RWPE1 (cell line): ENCODE results near the gene SPTBN1.

Experiments used
- CTCF ChIA-PET: fragments of 350-600 bp; sonication (Branson Sonifier 250); formaldehyde crosslinking; extraction: SDS; loops from one replicate; lab custom pipeline; 2021; lab: Yijun Ruan, JAX
- POLR2A ChIA-PET: fragments of 400-600 bp; formaldehyde crosslinking; extraction: SDS; loops from one replicate; lab custom pipeline; 2020; ENCODE audit warnings: antibody characterized with exemption; ENCODE audit not compliant: low non-redundant PET; lab: Yijun Ruan, JAX
- DNase-seq: peaks from one replicate; pipeline ENCODE4 v3.0.0; 2012; ENCODE audit warnings: low spot score
- H3K27ac ChIP-seq: fragments of 450-650 bp; 2 replicates; pipeline ENCODE4 v1.5.1; 2017
- CTCF ChIP-seq: fragments of 450-650 bp; conservative IDR thresholded peaks from 2 replicates; pipeline ENCODE4 v1.5.1; 2017; ENCODE audit warnings: low read depth, mild to moderate bottlenecking

The SPTBN1 gene

GRCh38 chr2:54586062-54586461, 129.9 kb downstream of the SPTBN1 start:
- DNase-seq = no peak
- ChIA-PET CTCF (interaction anchor here (1.0 to 1.1 kb wide), 2 partner anchors 14 to 28 kb away, joined by 3 read pairs; no protein-coding TSS in a partner anchor), POLR2A (no interaction called here)
- TF ChIP-seq CTCF = no peak
- H3K27ac ChIP-seq = no peak overlapping the region

GRCh38 chr2:54586494-54586893, 130.4 kb downstream of the SPTBN1 start:
- POLR2A ChIA-PET = no interaction called here
- CTCF ChIA-PET = interaction anchor here (0.6 to 1.1 kb wide), 4 partner anchors 10 to 64 kb away, joined by 3 read pairs; no protein-coding TSS in a partner anchor
- DNase-seq = no peak
- TF ChIP-seq CTCF = no peak
- H3K27ac ChIP-seq = no peak overlapping the region

- no peak for TF ChIP-seq CTCF
- H3K27ac ChIP-seq = no peak overlapping the region
- no peak for DNase-seq
- ChIA-PET POLR2A (no interaction called here), CTCF (interaction anchor here (0.6 to 1.1 kb wide), 2 partner anchors 11 to 29 kb away, joined by 3 read pairs; no protein-coding TSS in a partner anchor)
Measured at GRCh38 chr2:54587171-54588016, 131.3 kb downstream of the SPTBN1 start.

- CTCF ChIA-PET = no interaction called here
- no peak for TF ChIP-seq CTCF
- no peak for DNase-seq
- POLR2A ChIA-PET = no interaction called here
- no peak overlapping the region for H3K27ac ChIP-seq
Measured at GRCh38 chr2:54588244-54588899, 132.2 kb downstream of the SPTBN1 start.

- no peak for TF ChIP-seq CTCF
- CTCF ChIA-PET = interaction anchor here (0.6 kb wide), 1 partner anchor 77 kb away, joined by 3 read pairs; no protein-coding TSS in a partner anchor
- peak overlapping the region; percentile 61 for H3K27ac ChIP-seq
- POLR2A ChIA-PET = no interaction called here
- no peak for DNase-seq
Measured at GRCh38 chr2:54589038-54589339, 132.9 kb downstream of the SPTBN1 start.

- DNase-seq = no peak
- TF ChIP-seq CTCF = no peak
- POLR2A ChIA-PET = no interaction called here
- CTCF ChIA-PET = interaction anchor here (0.6 kb wide), 1 partner anchor 77 kb away, joined by 3 read pairs; no protein-coding TSS in a partner anchor
- H3K27ac ChIP-seq = peak overlapping the region; percentile 61
Measured at GRCh38 chr2:54589340-54590215, 133.5 kb downstream of the SPTBN1 start.
